Nephron progenitor cell (in vitro differentiated cells): Measurements from ENCODE around the gene SEPTIN8.

Experiments used
- DNase-seq: peaks from one replicate; pipeline ENCODE4 v3.0.0; 2021
- H3K27ac Mint-ChIP-seq: 2 replicates; pipeline ENCODE4 v1.8.0; 2021; ENCODE audit warnings: mild to moderate bottlenecking, moderate library complexity, mixed read lengths
- H3K27me3 Mint-ChIP-seq: 2 replicates; pipeline ENCODE4 v1.8.0; 2021; ENCODE audit warnings: mild to moderate bottlenecking, low read depth, mixed read lengths; ENCODE audit not compliant: poor library complexity
- H3K36me3 Mint-ChIP-seq: 2 replicates; pipeline ENCODE4 v1.8.0; 2021; ENCODE audit warnings: low read depth, mixed read lengths
- H3K4me1 Mint-ChIP-seq: 2 replicates; pipeline ENCODE4 v1.8.0; 2021; ENCODE audit warnings: mixed read lengths
- H3K4me3 Mint-ChIP-seq: 2 replicates; pipeline ENCODE4 v1.8.0; 2021; ENCODE audit warnings: mild to moderate bottlenecking, moderate library complexity, mixed read lengths
- H3K9me3 Mint-ChIP-seq: 2 replicates; pipeline ENCODE4 v1.8.0; 2021; ENCODE audit warnings: mild to moderate bottlenecking, moderate library complexity, mixed read lengths
- CTCF ChIP-seq: fragments of 200-600 bp; sonication (generic); IDR thresholded peaks from 2 replicates; pipeline ENCODE4 v1.5.0; 2021; ENCODE audit warnings: antibody characterized with exemption

Gene SEPTIN8

GRCh38 chr5:132823481-132824050 lies 46.5 kb upstream of the SEPTIN8 start:
- H3K9me3 Mint-ChIP-seq: no peaks in the 10 kb centered on the region
- H3K27me3 Mint-ChIP-seq: peaks cover 62% of the 10 kb centered on the region
- H3K36me3 Mint-ChIP-seq: peaks cover 4% of the 10 kb centered on the region
- H3K27ac Mint-ChIP-seq: no peak overlapping the region
- peak overlapping the region; percentile 52 for H3K4me3 Mint-ChIP-seq
- DNase-seq: no peak
- no peak for TF ChIP-seq CTCF
- H3K4me1 Mint-ChIP-seq: peaks cover 21% of the 10 kb centered on the region

GRCh38 chr5:132822650-132823480 lies 45.8 kb upstream of the SEPTIN8 start:
- H3K4me1 Mint-ChIP-seq: peaks cover 21% of the 10 kb centered on the region
- H3K27ac Mint-ChIP-seq: no peak overlapping the region
- H3K4me3 Mint-ChIP-seq: peak overlapping the region; percentile 52
- peaks cover 4% of the 10 kb centered on the region for H3K36me3 Mint-ChIP-seq
- DNase-seq: peak; percentile 73
- no peak for TF ChIP-seq CTCF
- H3K9me3 Mint-ChIP-seq: no peaks in the 10 kb centered on the region
- peaks cover 62% of the 10 kb centered on the region for H3K27me3 Mint-ChIP-seq

- DNase-seq: no peak
- H3K27ac Mint-ChIP-seq: no peak overlapping the region
- peaks cover under 1% of the 10 kb centered on the region for H3K36me3 Mint-ChIP-seq
- H3K4me3 Mint-ChIP-seq: no peak overlapping the region
- H3K27me3 Mint-ChIP-seq: peaks cover 62% of the 10 kb centered on the region
- H3K9me3 Mint-ChIP-seq: no peaks in the 10 kb centered on the region
- TF ChIP-seq CTCF: no peak
- peaks cover 21% of the 10 kb centered on the region for H3K4me1 Mint-ChIP-seq
Observed at GRCh38 chr5:132821791-132822190, 44.8 kb upstream of the SEPTIN8 start.

- H3K27ac Mint-ChIP-seq: no peak overlapping the region
- DNase-seq: no peak
- peaks cover 21% of the 10 kb centered on the region for H3K4me1 Mint-ChIP-seq
Observed at GRCh38 chr5:132821350-132821749, 44.3 kb upstream of the SEPTIN8 start.

GRCh38 chr5:132820162-132820754 lies 43.2 kb upstream of the SEPTIN8 start:
- Mint-ChIP-seq H3K9me3 (peaks cover under 1% of the 10 kb centered on the region), H3K27me3 (peaks cover 67% of the 10 kb centered on the region), H3K36me3 (no peaks in the 10 kb centered on the region), H3K27ac (no peak overlapping the region), H3K4me3 (no peak overlapping the region), H3K4me1 (peaks cover 22% of the 10 kb centered on the region)
- DNase-seq: peak; percentile 94
- peak; percentile 82 for TF ChIP-seq CTCF

More at GRCh38 chr5:132821350-132821749, 44.3 kb upstream of the SEPTIN8 start:
- no peak for TF ChIP-seq CTCF
- H3K27me3 Mint-ChIP-seq: peaks cover 62% of the 10 kb centered on the region
- H3K4me3 Mint-ChIP-seq: no peak overlapping the region
- no peaks in the 10 kb centered on the region for H3K9me3 Mint-ChIP-seq
- H3K36me3 Mint-ChIP-seq: no peaks in the 10 kb centered on the region
